GM12878 (cell line): Measurements from ENCODE around the gene LSM2. TPM values are rescaled to one million over a fixed set of nuclear protein-coding genes. Genes with fewer than 3 reads are reported as not detected.
A peak's percentile ranks its signal among the peaks of the same experiment; 100 is the strongest.

Experiments
- ATAC-seq: fragments of 200-7000 bp; cut with Tn5 transposase; 3 replicates; pipeline ENCODE4 v1.9.1; 2020; ENCODE audit warnings: mild to moderate bottlenecking, moderate library complexity
- BruUV-seq: library from RNA; stranded (reverse); fragments of 400-500 nt; replicated peaks from 2 replicates; lab custom pipeline; 2021; lab: Mats Ljungman, UMichigan
- CTCF ChIA-PET: fragments of 300-600 bp; sonication (Branson Sonifier 250); formaldehyde crosslinking; extraction: SDS; loops from one replicate; lab custom pipeline; 2021; ENCODE audit warnings: inconsistent platforms; lab: Yijun Ruan, JAX
- POLR2A ChIA-PET: fragments of 350-600 bp; formaldehyde crosslinking; extraction: SDS; loops from one replicate; lab custom pipeline; 2021; ENCODE audit warnings: inconsistent platforms; lab: Charles Lee
- RAD21 ChIA-PET: fragments of 300-600 bp; sonication (Branson Sonifier 250); formaldehyde crosslinking; loops from one replicate; lab custom pipeline; 2023; ENCODE audit warnings: antibody characterized with exemption; ENCODE audit not compliant: unreplicated experiment; lab: Charles Lee
- SMC1A ChIA-PET: fragments of 300-600 bp; sonication (Branson Sonifier 250); formaldehyde crosslinking; loops from one replicate; lab custom pipeline; 2023; ENCODE audit not compliant: unreplicated experiment, uncharacterized antibody; lab: Charles Lee
- DNase-seq: peaks from one replicate; pipeline ENCODE4 v3.0.0-alpha.2; 2011; ENCODE audit warnings: low read depth, low spot score
- FAIRE-seq: peaks from 3 replicates; lab custom pipeline; 2011; peaks lifted over from hg19 to GRCh38; lab: Jason Lieb, UNC
- H2AFZ ChIP-seq: 2 replicates; pipeline ENCODE4 v1.6.0; 2011; ENCODE audit warnings: low read depth, low read length, control low read depth; ENCODE audit not compliant: control insufficient read depth
- H3K27ac ChIP-seq: 2 replicates; pipeline ENCODE4 v1.5.1; 2011; ENCODE audit warnings: control low read depth; ENCODE audit not compliant: control insufficient read depth, insufficient read depth
- H3K27me3 ChIP-seq, 2 experiments: replicated peaks in 1 of 2; 2 replicates each; pipeline versions ENCODE4 v1.6.0 to v1.6.1; 2011; ENCODE audit warnings: low read length in 1 of 2; ENCODE audit not compliant: control insufficient read depth in 2 of 2, insufficient read depth in 2 of 2
- H3K36me3 ChIP-seq, 2 experiments: 2 replicates each; pipeline ENCODE4 v1.5.1; 2011; ENCODE audit warnings: low read length in 1 of 2; ENCODE audit not compliant: control insufficient read depth in 2 of 2, insufficient read depth in 2 of 2
- H3K4me1 ChIP-seq: 2 replicates; pipeline ENCODE4 v1.6.1; 2011; ENCODE audit warnings: mild to moderate bottlenecking, low read length, moderate library complexity, mixed read lengths; ENCODE audit not compliant: control insufficient read depth, insufficient read depth
- H3K4me2 ChIP-seq: 2 replicates; pipeline ENCODE4 v1.6.0; 2011; ENCODE audit warnings: control low read depth; ENCODE audit not compliant: control insufficient read depth, insufficient read depth
- H3K4me3 ChIP-seq: fragments of 200-600 bp; sonication (generic); 2 replicates; pipeline ENCODE4 v1.5.1; 2016
- H3K79me2 ChIP-seq: 2 replicates; pipeline ENCODE4 v1.6.0; 2011; ENCODE audit warnings: low read length; ENCODE audit not compliant: control insufficient read depth, insufficient read depth
- H3K9ac ChIP-seq: 2 replicates; pipeline ENCODE4 v1.8.0; 2011; ENCODE audit warnings: low read length, control low read depth, mixed read lengths; ENCODE audit not compliant: control insufficient read depth, insufficient read depth
- H3K9me3 ChIP-seq: replicated peaks from 3 replicates; pipeline ENCODE4 v1.5.1; 2011; ENCODE audit warnings: mild to moderate bottlenecking, low read length; ENCODE audit not compliant: control insufficient read depth, insufficient read depth
- H4K20me1 ChIP-seq: 2 replicates; pipeline ENCODE4 v1.6.0; 2011; ENCODE audit not compliant: control insufficient read depth, insufficient read depth
- ATF2 ChIP-seq: IDR thresholded peaks from 2 replicates; pipeline ENCODE4 v1.6.1; 2012; ENCODE audit warnings: low read length, inconsistent platforms
- BMI1 ChIP-seq: fragments of 450-650 bp; IDR thresholded peaks from 2 replicates; pipeline ENCODE4 v1.6.1; 2016; ENCODE audit warnings: mild to moderate bottlenecking, moderate library complexity, borderline replicate concordance
- E2F4 ChIP-seq: IDR thresholded peaks from 2 replicates; pipeline ENCODE4 v1.6.1; 2012; ENCODE audit warnings: low read depth, low read length, improper control_type of control experiment
- E2F8 ChIP-seq: fragments of 450-650 bp; IDR thresholded peaks from 2 replicates; pipeline ENCODE4 v1.6.1; 2018; ENCODE audit warnings: mild to moderate bottlenecking, low read depth, moderate library complexity; ENCODE audit not compliant: partially characterized antibody
- MEF2A ChIP-seq: IDR thresholded peaks from 2 replicates; pipeline ENCODE4 v1.6.1; 2011; ENCODE audit warnings: low read depth, mild to moderate bottlenecking, low read length, moderate library complexity; ENCODE audit not compliant: insufficient read depth
- POLR2A ChIP-seq: IDR thresholded peaks from 2 replicates; pipeline ENCODE4 v1.6.1; 2011; ENCODE audit warnings: low read depth, mild to moderate bottlenecking, low read length
- POU2F2 ChIP-seq: IDR thresholded peaks from 3 replicates; pipeline ENCODE4 v1.6.1; 2011; ENCODE audit warnings: low read depth, mild to moderate bottlenecking, low read length, borderline replicate concordance
- STAT3 ChIP-seq: IDR thresholded peaks from 2 replicates; pipeline ENCODE4 v1.6.1; 2011; ENCODE audit warnings: low read depth, low read length, improper control_type of control experiment
- WGBS: methylation state at CpG from one replicate; pipeline ENCODE4 v1.1.6; 2016; ENCODE audit warnings: low lambda C conversion rate; ENCODE audit not compliant: insufficient replicate concordance, insufficient coverage; ENCODE audit errors: missing lambda C conversion rate; 5-methylcytosine and 5-hydroxymethylcytosine counted together
- in situ Hi-C: fragments of 300-500 bp; cut with MboI; formaldehyde crosslinking; loops from 9 replicates; pipeline ENCODE4 v1.14.3; 2018; ENCODE audit warnings: mixed read lengths
- intact Hi-C: fragments of 100-400 bp; cut with micrococcal nuclease; formaldehyde crosslinking; loops from one replicate; pipeline ENCODE4 v1.14.2; 2022; ENCODE audit not compliant: unreplicated experiment
- polyA plus RNA-seq, 11 experiments: library from polyadenylated mRNA; depleted of rRNA in 4 of 11; unstranded in 6 of 11; stranded (reverse) in 5 of 11; fragments of >200 nt; fragmentation: Nextera tagmentation in 4 of 11; fragmentation: Illumina TruSeq in 1 of 11; extraction: Ambion mirVana in 4 of 11; extraction: Trizol in 1 of 11; gene quantifications; 1 replicate in 1 of 11; 2 replicates in 10 of 11; pipeline versions ENCODE4 v1.2.1 to v1.2.3, GENCODE V29; 2011 to 2016; ENCODE audit warnings: inconsistent platforms in 2 of 11, missing spikeins in 2 of 11, low read depth in 1 of 11
- total RNA-seq, 4 experiments: library from RNA; depleted of rRNA in 3 of 4; stranded (reverse); fragments of >200 nt in 3 of 4; fragmentation: Illumina TruSeq in 1 of 4; extraction: Trizol in 1 of 4; gene quantifications; 2 replicates each; pipeline versions ENCODE4 v1.2.1 to v1.2.3, GENCODE V29; 2013 to 2021

The LSM2 gene
- total and polyA plus RNA-seq, 10 of the 15 experiments (the other 5 are each of a cell fraction or from before 2014, with no cell fraction given), result 99.1 to 276 (median 153) TPM

- POLR2A ChIA-PET, result no interaction called here
- SMC1A ChIA-PET, result interaction anchor here (0.8 kb wide), 1 partner anchor 30 kb away, joined by 3 read pairs; no protein-coding TSS in a partner anchor
- peaks cover 6 to 51% of the 10 kb centered on the region in 2 experiments; a peak in 3 of 4 replicates for H3K36me3 ChIP-seq
- H3K4me1 ChIP-seq, result peaks cover 8% of the 10 kb centered on the region
- TSS peak; percentile 51 for BruUV-seq
- H3K9me3 ChIP-seq, result no peaks in the 10 kb centered on the region
- in situ Hi-C loops, result no loop called here
- no peak overlapping the region for H2AFZ ChIP-seq
- H3K79me2 ChIP-seq, result no peaks in the 10 kb centered on the region
- no peak for ATAC-seq
- H3K4me3 ChIP-seq, result no peak overlapping the region
- H3K27ac ChIP-seq, result no peak overlapping the region
- no peak for DNase-seq
- H3K9ac ChIP-seq, result no peak overlapping the region
- peak; percentile 68 for TF ChIP-seq POLR2A
- TF ChIP-seq E2F8, result no peak
- no peak for TF ChIP-seq STAT3
- no peak for TF ChIP-seq MEF2A
- TF ChIP-seq POU2F2, result no peak
- TF ChIP-seq E2F4, result no peak
- TF ChIP-seq BMI1, result no peak
- no peak for TF ChIP-seq ATF2
- H4K20me1 ChIP-seq, result no peaks in the 10 kb centered on the region
- no peak for FAIRE-seq
- CTCF ChIA-PET, result interaction anchor here (0.6 kb wide), 1 partner anchor 9 kb away, joined by 3 read pairs; no protein-coding TSS in a partner anchor
- intact Hi-C loops, result no loop called here
- 92% methylated on average over 32 of the region's 32 CpGs for WGBS
- H3K4me2 ChIP-seq, result no peak overlapping the region
- H3K27me3 ChIP-seq, result no peaks in the 10 kb centered on the region
- RAD21 ChIA-PET, result no interaction called here
Measured at GRCh38 chr6:31782126-31782855, 24.5 kb downstream of the LSM2 start.
